ELF-1 (cell line): ENCODE measurements around the gene RBMS3.

Experiments used
- DNase-seq: peaks from one replicate; pipeline ENCODE4 v3.0.0-alpha.2; 2016; ENCODE audit warnings: low read depth, low spot score

Gene RBMS3

GRCh38 chr3:29385046-29385830 lies 104.4 kb downstream of the RBMS3 start:
- DNase-seq: no peak

GRCh38 chr3:29389362-29389761 lies 108.5 kb downstream of the RBMS3 start:
- no peak for DNase-seq

GRCh38 chr3:29392625-29393388 lies 111.9 kb downstream of the RBMS3 start:
- DNase-seq: no peak

- peak; percentile 35 for DNase-seq
Measured at GRCh38 chr3:29393946-29394345, 113.1 kb downstream of the RBMS3 start.

- DNase-seq: no peak
Measured at GRCh38 chr3:29397406-29397805, 116.5 kb downstream of the RBMS3 start.

GRCh38 chr3:29398787-29399186 lies 117.9 kb downstream of the RBMS3 start:
- no peak for DNase-seq

GRCh38 chr3:29406291-29406832 lies 125.5 kb downstream of the RBMS3 start:
- no peak for DNase-seq

- DNase-seq: no peak
Measured at GRCh38 chr3:29408676-29409075, 127.8 kb downstream of the RBMS3 start.

- no peak for DNase-seq
Measured at GRCh38 chr3:29409409-29409808, 128.5 kb downstream of the RBMS3 start.

- no peak for DNase-seq
Measured at GRCh38 chr3:29410220-29410619, 129.3 kb downstream of the RBMS3 start.

- no peak for DNase-seq
Measured at GRCh38 chr3:29410660-29411405, 130.0 kb downstream of the RBMS3 start.

- no peak for DNase-seq
Measured at GRCh38 chr3:29412110-29412509, 131.2 kb downstream of the RBMS3 start.

GRCh38 chr3:29414468-29415224 lies 133.8 kb downstream of the RBMS3 start:
- DNase-seq: no peak

GRCh38 chr3:29415482-29416223 lies 134.8 kb downstream of the RBMS3 start:
- no peak for DNase-seq

GRCh38 chr3:29416514-29416913 lies 135.6 kb downstream of the RBMS3 start:
- no peak for DNase-seq

- DNase-seq: no peak
Measured at GRCh38 chr3:29420106-29420505, 139.2 kb downstream of the RBMS3 start.

GRCh38 chr3:29426302-29427226 lies 145.7 kb downstream of the RBMS3 start:
- no peak for DNase-seq

- DNase-seq: no peak
Measured at GRCh38 chr3:29427266-29428103, 146.6 kb downstream of the RBMS3 start.
